Stimulated activated naive CD4-positive, alpha-beta T cell treated with Interleukin-2 at 50 U/mL for 16 hours (primary cell): ENCODE measurements around the gene EGFLAM.

Experiments
- DNase-seq: peaks from one replicate; lab custom pipeline; 2025; lab: John Stamatoyannopoulos, UW

The EGFLAM gene

GRCh38 chr5:38420246-38420645 lies 161.9 kb downstream of the EGFLAM start:
- no peak for DNase-seq

- DNase-seq: no peak
These were observed 162.5 kb downstream of the EGFLAM start for GRCh38 chr5:38420691-38421390.

- DNase-seq: no peak
These were observed 164.3 kb downstream of the EGFLAM start for GRCh38 chr5:38422622-38423021.

GRCh38 chr5:38423276-38424147 lies 165.2 kb downstream of the EGFLAM start:
- DNase-seq: no peak

GRCh38 chr5:38424148-38425060 lies 166.0 kb downstream of the EGFLAM start:
- DNase-seq: no peak

- no peak for DNase-seq
These were observed 168.1 kb downstream of the EGFLAM start for GRCh38 chr5:38426490-38426889.

- DNase-seq: no peak
These were observed 168.9 kb downstream of the EGFLAM start for GRCh38 chr5:38426986-38427950.

GRCh38 chr5:38431242-38431853 lies 173.0 kb downstream of the EGFLAM start:
- no peak for DNase-seq

GRCh38 chr5:38433160-38433861 lies 175.0 kb downstream of the EGFLAM start:
- no peak for DNase-seq

- no peak for DNase-seq
These were observed 176.8 kb downstream of the EGFLAM start for GRCh38 chr5:38434966-38435705.

GRCh38 chr5:38438757-38439156 lies 180.4 kb downstream of the EGFLAM start:
- no peak for DNase-seq

GRCh38 chr5:38441453-38442246 lies 183.3 kb downstream of the EGFLAM start:
- peak; percentile 65 for DNase-seq

GRCh38 chr5:38442247-38442573 lies 183.9 kb downstream of the EGFLAM start:
- DNase-seq: no peak

- no peak for DNase-seq
These were observed 185.0 kb downstream of the EGFLAM start for GRCh38 chr5:38443390-38443789.

GRCh38 chr5:38445374-38446028 lies 187.1 kb downstream of the EGFLAM start:
- no peak for DNase-seq

- no peak for DNase-seq
These were observed 187.7 kb downstream of the EGFLAM start for GRCh38 chr5:38446029-38446522.

- DNase-seq: no peak
These were observed 188.7 kb downstream of the EGFLAM start for GRCh38 chr5:38447056-38447455.

GRCh38 chr5:38447786-38448185 lies 189.4 kb downstream of the EGFLAM start:
- no peak for DNase-seq
